ENCODE measurements around the gene PRKCZ.

DNA sequence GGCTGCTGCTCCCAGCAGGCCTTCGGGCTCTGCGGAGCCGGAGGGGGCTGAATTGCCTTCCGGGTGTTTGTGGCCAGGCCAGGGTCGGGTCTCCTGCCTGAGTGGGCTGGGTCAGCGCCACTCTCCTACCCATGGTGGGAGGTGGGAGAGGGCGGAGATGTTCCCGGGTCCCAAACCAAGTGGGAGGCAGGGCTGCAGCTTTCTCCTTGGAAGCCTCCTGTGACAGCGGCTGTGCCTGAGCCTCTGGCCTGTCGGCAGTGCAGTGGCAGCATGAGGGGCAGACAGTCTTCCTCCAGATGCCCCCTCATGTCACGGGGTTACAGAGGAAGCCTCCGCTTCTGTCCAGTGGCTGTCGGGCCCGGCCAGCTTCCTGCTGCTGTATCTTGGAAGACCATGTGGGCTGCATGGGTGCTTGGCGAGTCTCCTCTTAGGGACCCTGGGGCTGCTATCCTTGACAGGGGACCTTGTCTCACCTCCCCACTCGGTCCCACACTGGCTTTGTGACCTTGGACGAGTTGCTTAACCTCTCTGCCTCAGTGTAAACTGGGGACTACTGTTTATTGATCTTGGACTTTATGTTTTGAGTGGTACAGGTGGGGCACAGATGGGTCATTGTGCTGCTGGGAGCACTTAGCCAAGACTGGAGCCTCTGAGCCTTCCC lies 182.2 kb downstream of the PRKCZ start:
- TF ChIP-seq, protein P1, sequence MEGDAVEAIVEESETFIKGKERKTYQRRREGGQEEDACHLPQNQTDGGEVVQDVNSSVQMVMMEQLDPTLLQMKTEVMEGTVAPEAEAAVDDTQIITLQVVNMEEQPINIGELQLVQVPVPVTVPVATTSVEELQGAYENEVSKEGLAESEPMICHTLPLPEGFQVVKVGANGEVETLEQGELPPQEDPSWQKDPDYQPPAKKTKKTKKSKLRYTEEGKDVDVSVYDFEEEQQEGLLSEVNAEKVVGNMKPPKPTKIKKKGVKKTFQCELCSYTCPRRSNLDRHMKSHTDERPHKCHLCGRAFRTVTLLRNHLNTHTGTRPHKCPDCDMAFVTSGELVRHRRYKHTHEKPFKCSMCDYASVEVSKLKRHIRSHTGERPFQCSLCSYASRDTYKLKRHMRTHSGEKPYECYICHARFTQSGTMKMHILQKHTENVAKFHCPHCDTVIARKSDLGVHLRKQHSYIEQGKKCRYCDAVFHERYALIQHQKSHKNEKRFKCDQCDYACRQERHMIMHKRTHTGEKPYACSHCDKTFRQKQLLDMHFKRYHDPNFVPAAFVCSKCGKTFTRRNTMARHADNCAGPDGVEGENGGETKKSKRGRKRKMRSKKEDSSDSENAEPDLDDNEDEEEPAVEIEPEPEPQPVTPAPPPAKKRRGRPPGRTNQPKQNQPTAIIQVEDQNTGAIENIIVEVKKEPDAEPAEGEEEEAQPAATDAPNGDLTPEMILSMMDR (conservative IDR thresholded peaks at IDR 0.05; ENCODE audit: low read length): no peak
- no peak for TF ChIP-seq EZH2phosphoT487 (IDR thresholded peaks at IDR 0.05; ENCODE audit: borderline replicate concordance, low read depth, low read length)
